ENCODE measurements around the gene PEA15. TPM values are rescaled to one million over a fixed set of nuclear protein-coding genes. Genes with fewer than 3 reads are reported as not detected.

Gene PEA15
- total RNA-seq, 1 donor from 2014 or later: 44.5 TPM

DNA sequence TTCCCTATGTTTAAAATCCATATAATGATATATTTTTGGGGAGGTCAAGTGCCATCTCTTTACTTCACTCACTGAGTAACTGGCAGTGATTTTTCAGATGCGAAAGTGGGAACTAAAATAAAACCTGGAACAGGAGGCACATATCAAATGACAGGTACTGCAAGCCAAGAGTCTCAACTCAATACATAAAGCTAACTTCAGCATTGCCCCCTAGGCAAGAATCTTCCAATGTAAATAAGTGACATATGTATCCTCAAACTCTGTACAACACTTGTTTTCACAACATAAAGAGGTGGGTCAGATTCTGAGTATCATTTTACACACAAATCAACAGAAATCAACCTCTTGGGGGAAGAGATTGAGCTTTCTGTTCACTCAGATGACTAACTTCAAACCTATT lies 39.0 kb downstream of the PEA15 start:
- H3K27me3 ChIP-seq (ENCODE audit: control insufficient read depth, insufficient read depth, low read length): no peaks in the 10 kb centered on the region
- no peak for TF ChIP-seq CTCF (IDR thresholded peaks at IDR 0.05; ENCODE audit: insufficient read depth, low read length, severe bottlenecking)
- no peak for DNase-seq (ENCODE audit: low read depth)
- H3K4me3 ChIP-seq (ENCODE audit: low read depth, low read length): no peak overlapping the region
- H3K36me3 ChIP-seq (ENCODE audit: control insufficient read depth, insufficient read depth, low read length): peaks cover 15% of the 10 kb centered on the region
- no peak for FAIRE-seq

- H3K36me3 ChIP-seq (ENCODE audit: control insufficient read depth, insufficient read depth, low read length): peaks cover 7% of the 10 kb centered on the region
- no peaks in the 10 kb centered on the region for H3K27me3 ChIP-seq (ENCODE audit: control insufficient read depth, insufficient read depth, low read length)
- no peak for DNase-seq (ENCODE audit: low read depth)
- no peak for TF ChIP-seq CTCF (IDR thresholded peaks at IDR 0.05; ENCODE audit: insufficient read depth, low read length, severe bottlenecking)
- no peak for FAIRE-seq
- no peak overlapping the region for H3K4me3 ChIP-seq (ENCODE audit: low read depth, low read length)
Observed at GRCh38 chr1:160245434-160245833, 40.2 kb downstream of the PEA15 start.

DNA sequence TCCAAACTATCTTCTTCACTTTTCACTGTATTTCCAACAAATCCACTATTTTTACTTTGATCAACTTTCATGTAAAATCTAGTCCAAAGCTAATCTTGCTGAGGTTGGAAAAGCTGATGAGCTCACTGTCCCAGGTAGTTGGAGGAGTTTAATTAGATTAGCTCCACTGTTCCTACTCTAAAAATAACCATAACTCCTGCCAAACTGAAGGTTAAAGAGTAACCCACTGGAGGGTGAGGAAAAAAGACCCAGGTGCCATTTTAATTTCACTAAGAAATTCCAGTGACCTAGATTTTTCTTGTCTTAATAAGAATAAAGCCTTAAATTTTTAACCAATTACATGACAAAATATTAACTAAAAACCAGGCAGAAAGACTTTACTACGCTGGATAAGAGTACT lies 41.9 kb downstream of the PEA15 start:
- no peak for DNase-seq (ENCODE audit: low read depth)
- Histone ChIP-seq H3K4me3 (ENCODE audit: low read depth, low read length) (no peak overlapping the region), H3K27me3 (ENCODE audit: control insufficient read depth, insufficient read depth, low read length) (no peaks in the 10 kb centered on the region), H3K36me3 (ENCODE audit: control insufficient read depth, insufficient read depth, low read length) (peaks cover 3% of the 10 kb centered on the region)
- no peak for FAIRE-seq
- no peak for TF ChIP-seq CTCF (IDR thresholded peaks at IDR 0.05; ENCODE audit: insufficient read depth, low read length, severe bottlenecking)

- Histone ChIP-seq H3K4me3 (ENCODE audit: low read depth, low read length) (no peak overlapping the region), H3K36me3 (ENCODE audit: control insufficient read depth, insufficient read depth, low read length) (peaks cover 2% of the 10 kb centered on the region), H3K27me3 (ENCODE audit: control insufficient read depth, insufficient read depth, low read length) (no peaks in the 10 kb centered on the region)
- no peak for TF ChIP-seq CTCF (IDR thresholded peaks at IDR 0.05; ENCODE audit: insufficient read depth, low read length, severe bottlenecking)
- no peak for DNase-seq (ENCODE audit: low read depth)
- FAIRE-seq: no peak
Observed at GRCh38 chr1:160251011-160251410, 45.8 kb downstream of the PEA15 start.

DNA sequence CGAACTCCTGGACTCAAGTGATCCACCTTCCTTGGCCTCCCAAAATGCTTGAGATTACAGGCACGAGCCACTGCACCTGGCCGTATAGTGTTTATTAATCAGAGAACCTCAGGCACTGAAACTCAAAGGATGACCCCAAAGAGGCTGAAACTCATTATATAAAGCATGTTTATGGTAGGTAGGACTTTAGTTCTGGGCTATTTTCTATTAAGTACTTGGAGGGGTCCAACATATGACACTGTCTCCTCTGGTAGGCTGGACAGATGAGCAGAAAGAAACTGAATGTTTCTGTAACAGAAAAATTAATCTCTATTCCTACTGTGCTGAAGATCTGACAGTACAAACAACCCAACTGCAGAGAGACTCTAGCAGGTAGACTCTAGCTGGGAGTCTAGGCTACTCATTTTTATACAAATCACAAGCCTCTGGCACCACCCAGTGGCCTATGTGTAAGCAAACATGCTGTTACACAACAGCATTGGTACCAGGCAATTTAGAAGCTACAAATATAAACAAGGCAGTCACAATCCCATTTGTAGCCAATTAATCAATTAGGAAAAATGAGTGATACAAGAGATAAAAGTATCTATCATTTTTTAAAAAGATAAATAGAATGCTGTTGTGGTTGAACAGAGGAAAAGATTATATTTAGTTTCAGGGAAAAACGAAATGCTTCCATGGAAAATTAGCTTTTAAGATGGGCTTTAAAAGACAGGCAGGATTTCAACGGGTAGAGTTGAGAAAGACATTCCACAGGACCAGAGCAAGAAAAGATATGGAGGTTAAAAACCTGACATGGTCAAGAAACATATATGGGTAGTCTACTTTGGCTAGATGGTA lies 46.7 kb downstream of the PEA15 start:
- Histone ChIP-seq H3K27me3 (ENCODE audit: control insufficient read depth, insufficient read depth, low read length) (no peaks in the 10 kb centered on the region), H3K4me3 (ENCODE audit: low read depth, low read length) (no peak overlapping the region), H3K36me3 (ENCODE audit: control insufficient read depth, insufficient read depth, low read length) (peaks cover 2% of the 10 kb centered on the region)
- peak; percentile 66 for TF ChIP-seq CTCF (IDR thresholded peaks at IDR 0.05; ENCODE audit: insufficient read depth, low read length, severe bottlenecking)
- DNase-seq (ENCODE audit: low read depth) (peak; percentile 62), FAIRE-seq (no peak)

Data from bronchial epithelial cell (primary cell).